ENCODE measurements around the gene OR10H1.

- TF ChIP-seq EP300 (IDR thresholded peaks at IDR 0.05) (no peak), CTCF (IDR thresholded peaks at IDR 0.05) (no peak)
Measured at GRCh38 chr19:15846923-15847322, 31.5 kb upstream of the OR10H1 start.
